PC-9 (cell line): ENCODE results near the gene ETV6. TPM values are rescaled to one million over a fixed set of nuclear protein-coding genes. Genes with fewer than 3 reads are reported as not detected.

Experiments
- BruUV-seq: library from RNA; stranded (reverse); fragments of 400-500 nt; replicated peaks from 2 replicates; lab custom pipeline; 2021; lab: Mats Ljungman, UMichigan
- CTCF ChIA-PET: fragments of 300-600 bp; sonication (Branson Sonifier 250); formaldehyde crosslinking; loops from one replicate; lab custom pipeline; 2022; ENCODE audit warnings: antibody characterized with exemption; lab: Charles Lee
- POLR2A ChIA-PET: fragments of 300-600 bp; sonication (Branson Sonifier 250); formaldehyde crosslinking; loops from one replicate; lab custom pipeline; 2022; ENCODE audit warnings: antibody characterized with exemption; ENCODE audit not compliant: unreplicated experiment; lab: Charles Lee
- DNase-seq, 2 experiments: peaks; one replicate each; pipeline versions ENCODE4 v3.0.0 to v3.0.0-alpha.2; 2015 to 2022; ENCODE audit warnings: mixed read lengths in 1 of 2
- H2AFZ ChIP-seq: fragments of 200-600 bp; sonication (generic); 2 replicates; pipeline ENCODE4 v1.8.1; 2017; ENCODE audit warnings: antibody characterized with exemption
- H3F3A ChIP-seq: fragments of 200-600 bp; sonication (generic); 2 replicates; pipeline ENCODE4 v1.8.1; 2017; ENCODE audit warnings: antibody characterized with exemption, mild to moderate bottlenecking, low read depth; ENCODE audit not compliant: insufficient read depth
- H3K27ac ChIP-seq: fragments of 200-600 bp; sonication (generic); 2 replicates; pipeline ENCODE4 v1.6.1; 2016; ENCODE audit warnings: mixed run types
- H3K27me3 ChIP-seq: fragments of 200-600 bp; sonication (generic); 2 replicates; pipeline ENCODE4 v1.6.1; 2016; ENCODE audit warnings: low read depth, mixed run types; ENCODE audit not compliant: insufficient read depth
- H3K36me3 ChIP-seq: fragments of 200-600 bp; sonication (generic); 2 replicates; pipeline ENCODE4 v1.6.1; 2016; ENCODE audit warnings: low read depth, mixed run types
- H3K4me1 ChIP-seq: fragments of 200-600 bp; sonication (generic); replicated peaks from 2 replicates; pipeline ENCODE4 v1.6.1; 2016; ENCODE audit warnings: mixed run types; ENCODE audit not compliant: insufficient read depth
- H3K4me2 ChIP-seq: fragments of 200-600 bp; sonication (generic); 2 replicates; pipeline ENCODE4 v1.6.1; 2017; ENCODE audit warnings: mixed run types
- H3K4me3 ChIP-seq: fragments of 200-600 bp; sonication (generic); 2 replicates; pipeline ENCODE4 v1.6.1; 2016; ENCODE audit warnings: mixed run types
- H3K79me2 ChIP-seq: fragments of 200-600 bp; sonication (generic); 2 replicates; pipeline ENCODE4 v1.6.1; 2017; ENCODE audit warnings: low read depth, mixed run types
- H3K9me2 ChIP-seq: fragments of 200-600 bp; sonication (generic); 2 replicates; pipeline ENCODE4 v1.8.1; 2017; ENCODE audit warnings: mild to moderate bottlenecking; ENCODE audit not compliant: insufficient read depth
- H3K9me3 ChIP-seq: fragments of 200-600 bp; sonication (generic); 2 replicates; pipeline ENCODE4 v1.8.1; 2016; ENCODE audit warnings: low read depth; ENCODE audit not compliant: insufficient read depth
- H4K20me1 ChIP-seq: fragments of 200-600 bp; sonication (generic); 2 replicates; pipeline ENCODE4 v1.8.1; 2017; ENCODE audit not compliant: insufficient read depth
- CTCF ChIP-seq: fragments of 200-600 bp; sonication (generic); conservative IDR thresholded peaks from 2 replicates; pipeline ENCODE4 v1.6.1; 2017; ENCODE audit warnings: mixed run types, antibody characterized with exemption, mild to moderate bottlenecking, moderate library complexity
- EZH2 ChIP-seq: fragments of 200-600 bp; sonication (generic); IDR thresholded peaks from 2 replicates; pipeline ENCODE4 v1.8.0; 2017; ENCODE audit warnings: antibody characterized with exemption, low read depth
- intact Hi-C: fragments of 100-400 bp; cut with micrococcal nuclease; formaldehyde crosslinking; loops from one replicate; pipeline ENCODE4 v1.10.0; 2022; ENCODE audit not compliant: unreplicated experiment
- total RNA-seq: library from RNA; stranded (reverse); gene quantifications from 2 replicates; pipeline ENCODE4 v1.2.3, GENCODE V29; 2021

Gene ETV6
- total RNA-seq, 1 experiment from 2014 or later: 62.8 TPM

GRCh38 chr12:11652351-11653040, 3.0 kb downstream of the ETV6 start:
- H3K27ac ChIP-seq: no peak overlapping the region

GRCh38 chr12:11653215-11653753, 3.8 kb downstream of the ETV6 start:
- Histone ChIP-seq H2AFZ (no peak overlapping the region), H3K4me2 (peak overlapping the region; percentile 94), H3K27me3 (no peaks in the 10 kb centered on the region), H3K36me3 (peaks cover 20% of the 10 kb centered on the region; the same call in 1 of the 2 replicates), H3K4me3 (no peak overlapping the region), H3K4me1 (peaks cover 40% of the 10 kb centered on the region), H3K9me3 (no peaks in the 10 kb centered on the region), H3K9me2 (no peaks in the 10 kb centered on the region), H4K20me1 (peaks cover 4% of the 10 kb centered on the region; the same call in 1 of the 2 replicates), H3F3A (peaks cover 18% of the 10 kb centered on the region; the same call in 1 of the 2 replicates), H3K79me2 (peaks cover 85% of the 10 kb centered on the region), H3K27ac (no peak overlapping the region)
- BruUV-seq: no TSS peak
- intact Hi-C loops: loop anchor here (5.0 to 10.0 kb wide), 2 partner anchors 304 to 682 kb away; no protein-coding TSS in a partner anchor
- no peak for DNase-seq
- CTCF ChIA-PET: interaction anchor here (0.5 kb wide), 1 partner anchor 78 kb away, joined by 3 read pairs; no protein-coding TSS in a partner anchor
- POLR2A ChIA-PET: no interaction called here
- TF ChIP-seq CTCF (no peak), EZH2 (no peak)

More at GRCh38 chr12:11652351-11653040, 3.0 kb downstream of the ETV6 start:
- CTCF ChIA-PET: no interaction called here
- intact Hi-C loops: loop anchor here (5.0 to 10.0 kb wide), 2 partner anchors 305 to 682 kb away; no protein-coding TSS in a partner anchor
- H4K20me1 ChIP-seq: peaks cover 4% of the 10 kb centered on the region; the same call in 1 of the 2 replicates
- peaks cover 18% of the 10 kb centered on the region; the same call in 1 of the 2 replicates for H3F3A ChIP-seq
- no peak for DNase-seq
- no peaks in the 10 kb centered on the region for H3K27me3 ChIP-seq
- peak overlapping the region; percentile 85 for H3K4me3 ChIP-seq
- peaks cover 20% of the 10 kb centered on the region; the same call in 1 of the 2 replicates for H3K36me3 ChIP-seq
- no peaks in the 10 kb centered on the region for H3K9me3 ChIP-seq
- POLR2A ChIA-PET: interaction anchor here (0.6 kb wide), 2 partner anchors 63 to 233 kb away, joined by 4 read pairs; no protein-coding TSS in a partner anchor
- peaks cover 45% of the 10 kb centered on the region for H3K4me1 ChIP-seq
- peaks cover 77% of the 10 kb centered on the region for H3K79me2 ChIP-seq
- peak overlapping the region; percentile 94 for H3K4me2 ChIP-seq
- H3K9me2 ChIP-seq: no peaks in the 10 kb centered on the region
- no peak for TF ChIP-seq CTCF
- TF ChIP-seq EZH2: no peak
- BruUV-seq: no TSS peak
- H2AFZ ChIP-seq: no peak overlapping the region

- H3K27me3 ChIP-seq: no peaks in the 10 kb centered on the region
- no peak for DNase-seq
- H4K20me1 ChIP-seq: peaks cover 4% of the 10 kb centered on the region; the same call in 1 of the 2 replicates
- ChIA-PET POLR2A (no interaction called here), CTCF (no interaction called here)
- no peaks in the 10 kb centered on the region for H3K9me2 ChIP-seq
- no peak overlapping the region for H3K4me2 ChIP-seq
- H3K4me1 ChIP-seq: peaks cover 38% of the 10 kb centered on the region
- TF ChIP-seq CTCF: no peak
- TF ChIP-seq EZH2: no peak
- no peak overlapping the region for H2AFZ ChIP-seq
- H3K36me3 ChIP-seq: peaks cover 20% of the 10 kb centered on the region; the same call in 1 of the 2 replicates
- no peak overlapping the region for H3K27ac ChIP-seq
- peaks cover 9% of the 10 kb centered on the region; the same call in 1 of the 2 replicates for H3F3A ChIP-seq
- no TSS peak for BruUV-seq
- H3K79me2 ChIP-seq: peaks cover 95% of the 10 kb centered on the region
- H3K4me3 ChIP-seq: no peak overlapping the region
- no peaks in the 10 kb centered on the region for H3K9me3 ChIP-seq
- intact Hi-C loops: loop anchor here (5.0 to 10.0 kb wide), 2 partner anchors 303 to 680 kb away; no protein-coding TSS in a partner anchor
Measured at GRCh38 chr12:11654338-11654737, 4.9 kb downstream of the ETV6 start.
